ENCODE measurements around the gene SPAG16.

The SPAG16 gene

DNA sequence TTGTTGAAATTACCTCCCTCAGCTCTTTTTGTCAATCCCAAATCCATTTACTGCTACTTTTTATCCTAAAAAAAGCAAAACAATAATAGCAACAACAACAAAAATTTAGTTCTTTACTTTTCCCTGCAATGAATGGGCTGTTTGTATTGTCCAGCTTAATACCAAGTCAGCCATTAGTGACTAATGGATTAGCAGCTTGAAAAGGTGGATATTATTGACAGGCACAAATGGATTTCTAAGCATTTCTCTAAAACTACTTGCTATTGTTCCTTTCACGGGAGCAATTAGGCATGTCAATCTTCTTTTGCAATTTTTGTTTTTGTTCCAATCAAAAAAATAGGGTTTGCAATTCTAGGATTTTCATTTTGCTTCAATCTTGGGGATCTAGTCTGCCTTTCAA, 32.1 kb upstream of the SPAG16 start:
- TF ChIP-seq, protein P1, sequence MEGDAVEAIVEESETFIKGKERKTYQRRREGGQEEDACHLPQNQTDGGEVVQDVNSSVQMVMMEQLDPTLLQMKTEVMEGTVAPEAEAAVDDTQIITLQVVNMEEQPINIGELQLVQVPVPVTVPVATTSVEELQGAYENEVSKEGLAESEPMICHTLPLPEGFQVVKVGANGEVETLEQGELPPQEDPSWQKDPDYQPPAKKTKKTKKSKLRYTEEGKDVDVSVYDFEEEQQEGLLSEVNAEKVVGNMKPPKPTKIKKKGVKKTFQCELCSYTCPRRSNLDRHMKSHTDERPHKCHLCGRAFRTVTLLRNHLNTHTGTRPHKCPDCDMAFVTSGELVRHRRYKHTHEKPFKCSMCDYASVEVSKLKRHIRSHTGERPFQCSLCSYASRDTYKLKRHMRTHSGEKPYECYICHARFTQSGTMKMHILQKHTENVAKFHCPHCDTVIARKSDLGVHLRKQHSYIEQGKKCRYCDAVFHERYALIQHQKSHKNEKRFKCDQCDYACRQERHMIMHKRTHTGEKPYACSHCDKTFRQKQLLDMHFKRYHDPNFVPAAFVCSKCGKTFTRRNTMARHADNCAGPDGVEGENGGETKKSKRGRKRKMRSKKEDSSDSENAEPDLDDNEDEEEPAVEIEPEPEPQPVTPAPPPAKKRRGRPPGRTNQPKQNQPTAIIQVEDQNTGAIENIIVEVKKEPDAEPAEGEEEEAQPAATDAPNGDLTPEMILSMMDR (conservative IDR thresholded peaks at IDR 0.05), result no peak
- no peak overlapping the region for H3K27ac ChIP-seq

DNA sequence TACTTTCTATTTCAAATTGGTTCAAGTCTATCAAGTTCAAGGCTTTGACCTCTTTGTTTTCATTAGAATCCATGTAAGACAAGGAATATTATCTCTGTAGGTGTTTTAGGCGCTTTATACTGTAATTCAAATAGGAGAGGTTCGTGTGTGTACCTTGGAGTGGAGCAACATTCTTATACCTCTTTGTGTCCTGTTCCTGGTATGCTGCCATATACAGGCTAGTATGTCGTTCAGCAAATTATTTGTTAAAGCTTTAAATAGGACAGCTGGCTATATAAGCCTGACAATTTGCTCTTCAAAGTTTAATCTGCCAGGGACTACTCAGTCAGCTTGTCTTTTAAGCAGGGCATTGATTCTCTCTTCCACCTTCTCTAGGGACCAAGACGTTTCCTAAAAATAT, 31.1 kb upstream of the SPAG16 start:
- TF ChIP-seq, protein P1 (conservative IDR thresholded peaks at IDR 0.05), result no peak

DNA sequence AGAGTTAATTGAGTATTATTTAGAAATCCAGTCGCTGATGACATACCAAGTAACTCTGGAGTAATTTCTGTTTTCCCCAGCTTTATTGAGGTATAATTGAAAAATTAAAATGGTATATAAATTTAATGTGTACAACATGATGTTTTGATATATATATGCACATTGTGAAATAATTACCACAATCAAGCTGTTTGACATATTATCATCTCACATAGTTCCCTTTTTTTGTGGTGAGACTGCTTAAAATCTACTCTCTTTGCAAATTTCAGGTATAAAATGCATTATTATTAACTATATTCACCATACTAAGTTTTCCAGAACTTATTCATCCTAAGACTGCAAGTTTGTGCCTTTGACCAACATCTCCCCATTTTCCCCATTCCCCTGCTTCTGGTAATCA, 25.0 kb upstream of the SPAG16 start:
- no peak overlapping the region for H3K27ac ChIP-seq
- TF ChIP-seq, protein P1 (conservative IDR thresholded peaks at IDR 0.05), result no peak

More for the DNA sequence above, 31.1 kb upstream of the SPAG16 start:
- no peak overlapping the region for H3K27ac ChIP-seq

DNA sequence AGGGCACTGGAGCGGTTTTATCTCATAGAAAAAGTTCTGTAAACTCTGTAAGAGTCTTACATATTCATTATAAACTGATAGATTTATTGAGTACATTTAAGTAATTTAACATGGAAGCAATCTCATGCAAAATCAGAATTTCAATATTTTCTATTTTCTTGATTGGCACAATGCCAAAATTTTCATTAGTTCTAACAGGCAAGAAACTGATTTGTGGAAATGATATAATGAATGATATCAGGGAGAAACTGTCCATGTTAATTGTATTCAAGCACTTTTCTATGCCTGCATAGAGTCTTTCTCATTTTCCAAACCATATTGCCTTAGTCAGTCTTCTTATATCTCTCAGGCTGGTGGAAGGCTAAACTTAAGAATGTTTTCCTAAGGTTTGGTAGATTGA, 23.0 kb upstream of the SPAG16 start:
- TF ChIP-seq, protein P1 (conservative IDR thresholded peaks at IDR 0.05), result no peak
- H3K27ac ChIP-seq, result no peak overlapping the region

DNA sequence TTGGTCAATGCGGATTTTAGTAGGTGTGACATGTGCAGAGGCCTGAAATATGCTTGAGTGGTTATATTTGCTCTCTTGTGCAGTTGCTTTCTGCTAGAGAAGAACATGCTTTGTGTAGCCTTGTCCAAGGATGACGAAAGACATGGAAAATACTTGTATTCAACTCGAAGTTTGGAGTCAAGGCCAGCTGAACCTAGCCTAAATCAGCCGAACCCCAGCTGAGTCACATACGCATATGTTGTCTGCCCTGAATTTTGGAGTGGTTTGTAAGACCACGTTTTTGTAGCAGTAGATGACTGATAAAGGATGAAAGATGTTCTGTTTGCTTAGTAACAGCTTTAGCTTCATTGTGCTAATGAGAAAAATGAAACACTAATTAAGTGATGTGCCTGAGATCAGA, 22.5 kb upstream of the SPAG16 start:
- no peak overlapping the region for H3K27ac ChIP-seq
- TF ChIP-seq, protein P1 (conservative IDR thresholded peaks at IDR 0.05), result no peak

DNA sequence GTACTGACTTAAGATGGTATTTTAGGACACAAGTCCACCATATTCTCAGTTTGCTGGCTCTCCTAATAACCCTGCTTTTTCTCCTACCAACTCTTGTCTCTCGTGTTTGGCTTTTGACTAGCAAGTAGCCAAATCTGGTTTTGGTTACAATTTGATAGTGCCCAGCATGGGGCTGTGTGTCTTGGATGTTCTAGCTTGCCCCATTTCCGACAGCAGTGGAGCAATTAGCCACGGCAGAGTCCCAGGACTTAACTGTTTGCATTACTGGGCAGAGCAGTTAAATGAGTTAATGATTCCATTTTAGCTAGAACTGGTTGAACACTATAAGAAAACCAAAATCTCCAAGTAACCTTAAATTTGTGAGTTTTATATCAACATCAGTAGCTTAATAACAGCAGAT, 18.6 kb upstream of the SPAG16 start:
- TF ChIP-seq, protein P1 (conservative IDR thresholded peaks at IDR 0.05), result no peak
- H3K27ac ChIP-seq, result no peak overlapping the region

DNA sequence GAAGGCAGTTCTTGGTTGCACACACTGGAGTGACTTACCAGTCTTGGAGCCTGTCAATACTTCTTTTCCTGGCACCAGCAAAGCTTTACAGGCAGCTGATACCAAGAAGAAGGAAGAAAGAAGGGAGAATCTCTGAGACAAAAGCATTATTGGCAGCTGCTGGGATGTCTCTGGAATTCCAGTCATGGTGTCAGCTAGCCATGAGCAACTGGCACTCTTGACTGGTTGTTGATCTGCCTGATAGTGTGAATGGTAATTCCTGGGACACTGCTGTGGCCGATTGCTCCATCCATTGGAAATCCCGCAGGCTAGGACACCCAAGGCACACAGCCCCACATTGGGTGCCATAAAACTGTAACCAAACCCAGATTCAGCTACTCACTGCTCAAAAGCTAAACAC, 17.8 kb upstream of the SPAG16 start:
- TF ChIP-seq, protein P1 (conservative IDR thresholded peaks at IDR 0.05), result no peak
- H3K27ac ChIP-seq, result no peak overlapping the region

DNA sequence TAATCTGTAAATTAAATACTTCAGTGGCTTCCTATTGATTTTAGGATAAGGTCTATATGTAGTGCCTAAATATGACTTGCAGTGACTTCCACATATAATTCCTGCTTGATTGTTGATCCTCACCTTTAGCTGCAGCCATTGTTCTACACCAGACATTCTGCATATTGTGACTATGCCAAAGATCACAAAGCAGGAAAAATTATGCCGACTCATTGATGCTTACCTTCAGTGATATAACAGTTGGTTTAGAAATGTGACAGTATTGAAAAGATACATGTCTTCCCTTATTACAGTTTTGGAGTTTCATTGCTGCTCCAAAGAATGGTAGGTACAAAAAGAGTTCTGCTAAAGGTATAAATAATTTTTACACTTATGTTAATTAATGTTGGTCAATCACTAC, 12.3 kb upstream of the SPAG16 start:
- no peak overlapping the region for H3K27ac ChIP-seq
- TF ChIP-seq, protein P1 (conservative IDR thresholded peaks at IDR 0.05), result no peak
